Measurements from ENCODE around the gene MMP23B.

DNA sequence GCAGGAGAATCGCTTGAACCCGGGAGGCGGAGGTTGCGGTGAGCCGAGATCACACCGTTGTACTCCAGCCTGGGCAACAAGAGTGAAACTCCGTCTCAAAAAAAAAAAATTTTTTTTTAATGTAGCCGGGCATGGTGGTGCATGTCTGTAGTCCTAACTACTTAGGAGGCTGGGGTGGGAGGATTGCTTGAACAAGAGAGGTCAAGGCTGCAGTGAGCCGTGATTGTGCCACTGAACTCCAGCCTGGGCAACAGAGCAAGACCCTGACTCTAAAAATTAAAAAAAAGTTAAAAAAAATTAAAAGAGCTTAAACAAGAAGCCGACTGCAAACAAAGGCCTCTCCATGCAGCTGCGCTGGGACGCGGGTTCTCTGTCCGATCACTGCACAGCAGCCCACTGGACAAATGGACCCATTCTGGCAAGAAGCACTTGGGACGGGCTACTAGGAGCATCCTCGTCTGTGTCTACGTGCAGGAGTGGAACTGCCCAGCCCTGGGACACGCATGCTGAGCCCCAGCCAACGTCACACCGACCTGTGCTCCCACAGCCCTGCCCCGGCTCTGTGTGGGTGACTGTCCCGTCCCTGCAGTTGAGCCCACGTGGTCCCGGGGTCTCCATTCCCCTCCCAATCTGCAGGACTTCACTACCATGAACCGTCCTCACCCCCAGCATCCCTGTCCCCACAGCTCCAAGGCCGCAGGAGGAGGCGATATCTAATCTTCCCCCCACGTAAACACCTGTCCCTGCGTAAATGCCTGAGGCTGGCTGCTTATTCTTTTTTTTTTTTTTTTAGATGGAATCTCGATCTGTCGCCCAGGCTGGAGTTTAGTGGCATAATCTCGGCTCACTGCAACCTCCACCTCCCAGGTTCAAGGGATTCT is 48.3 kb downstream of the MMP23B start:
- TF ChIP-seq POLR2A (IDR thresholded peaks at IDR 0.05; ENCODE audit: low read depth, low read length) = no peak
- TF ChIP-seq POLR2AphosphoS5 (IDR thresholded peaks at IDR 0.05; ENCODE audit: low read depth, low read length) = no peak
